ENCODE data around the gene KCND3. TPM values are rescaled to one million over a fixed set of nuclear protein-coding genes. Genes with fewer than 3 reads are reported as not detected.

Gene KCND3
- total and polyA plus RNA-seq, 5 donors, result 11.4 to 30.4 (median 26.9) TPM

- H3K27me3 ChIP-seq (ENCODE audit: control insufficient read depth, insufficient read depth), result no peaks in the 10 kb centered on the region
- peak overlapping the region; percentile 74 for H3K27ac ChIP-seq (ENCODE audit: low read length)
- peak; percentile 39 to 75 (median 70) for DNase-seq
- ATAC-seq, result no peak
- intact Hi-C loops (cut with DNase I), result loop anchor here in 2 of 4 donors (5.0 to 10.0 kb wide), 3 partner anchors 84 to 192 kb away; no protein-coding TSS in a partner anchor
- WGBS, result 2% methylated on average over 51 of the region's 51 CpGs
- H3K9me3 ChIP-seq (ENCODE audit: control insufficient read depth, low read length), result no peaks in the 10 kb centered on the region
- peak overlapping the region; percentile 62 for H3K4me3 ChIP-seq (ENCODE audit: low read length)
- H3K4me1 ChIP-seq (ENCODE audit: control insufficient read depth, insufficient read depth, low read length), result peaks cover 5% of the 10 kb centered on the region
Measured at GRCh38 chr1:111988743-111989453, 570 bp downstream of the KCND3 start.

- H3K9me3 ChIP-seq (ENCODE audit: control insufficient read depth, low read length), result no peaks in the 10 kb centered on the region
- H3K27ac ChIP-seq (ENCODE audit: low read length), result peak overlapping the region; percentile 74
- H3K27me3 ChIP-seq (ENCODE audit: control insufficient read depth, insufficient read depth), result no peaks in the 10 kb centered on the region
- ATAC-seq, result no peak
- peaks cover 5% of the 10 kb centered on the region for H3K4me1 ChIP-seq (ENCODE audit: control insufficient read depth, insufficient read depth, low read length)
- peak overlapping the region; percentile 62 for H3K4me3 ChIP-seq (ENCODE audit: low read length)
- WGBS, result 30% methylated on average over 8 of the region's 8 CpGs
- DNase-seq, result no peak
- intact Hi-C loops (cut with DNase I), result loop anchor here in 2 of 4 donors (5.0 to 10.0 kb wide), 3 partner anchors 84 to 191 kb away; no protein-coding TSS in a partner anchor
Measured at GRCh38 chr1:111988377-111988742, 1.1 kb downstream of the KCND3 start.

GRCh38 chr1:111987502-111987901 lies 2.0 kb downstream of the KCND3 start:
- no peak overlapping the region for H3K4me3 ChIP-seq (ENCODE audit: low read length)
- no peaks in the 10 kb centered on the region for H3K27me3 ChIP-seq (ENCODE audit: control insufficient read depth, insufficient read depth)
- ATAC-seq, result peak; percentile 46 to 63
- peaks cover 5% of the 10 kb centered on the region for H3K4me1 ChIP-seq (ENCODE audit: control insufficient read depth, insufficient read depth, low read length)
- DNase-seq, result peak; percentile 38 to 79 (median 79)
- peak overlapping the region; percentile 85 for H3K27ac ChIP-seq (ENCODE audit: low read length)
- H3K9me3 ChIP-seq (ENCODE audit: control insufficient read depth, low read length), result no peaks in the 10 kb centered on the region
- WGBS, result 59% methylated on average over 4 of the region's 4 CpGs
- intact Hi-C loops (cut with DNase I), result loop anchor here in 2 of 4 donors (5.0 to 10.0 kb wide), 3 partner anchors 83 to 190 kb away; no protein-coding TSS in a partner anchor

- Histone ChIP-seq H3K4me3 (ENCODE audit: low read length) (no peak overlapping the region), H3K9me3 (ENCODE audit: control insufficient read depth, low read length) (no peaks in the 10 kb centered on the region), H3K4me1 (ENCODE audit: control insufficient read depth, insufficient read depth, low read length) (peaks cover 6% of the 10 kb centered on the region), H3K27me3 (ENCODE audit: control insufficient read depth, insufficient read depth) (no peaks in the 10 kb centered on the region), H3K27ac (ENCODE audit: low read length) (no peak overlapping the region)
- DNase-seq (no peak), ATAC-seq (no peak)
- 81% methylated on average over 8 of the region's 8 CpGs for WGBS
- intact Hi-C loops (cut with DNase I), result loop anchor here in 1 of 4 donors (10.0 kb wide), 2 partner anchors 79 to 179 kb away; no protein-coding TSS in a partner anchor
Measured at GRCh38 chr1:111983500-111983899, 6.0 kb downstream of the KCND3 start.

GRCh38 chr1:111982428-111982827 lies 7.0 kb downstream of the KCND3 start:
- 95% methylated on average over 28 of the region's 28 CpGs for WGBS
- H3K9me3 ChIP-seq (ENCODE audit: control insufficient read depth, low read length), result no peaks in the 10 kb centered on the region
- no peak overlapping the region for H3K4me3 ChIP-seq (ENCODE audit: low read length)
- H3K27ac ChIP-seq (ENCODE audit: low read length), result no peak overlapping the region
- intact Hi-C loops (cut with DNase I), result loop anchor here in 1 of 4 donors (10.0 kb wide), 2 partner anchors 78 to 178 kb away; no protein-coding TSS in a partner anchor
- H3K4me1 ChIP-seq (ENCODE audit: control insufficient read depth, insufficient read depth, low read length), result peaks cover 8% of the 10 kb centered on the region
- no peak for ATAC-seq
- DNase-seq, result no peak
- no peaks in the 10 kb centered on the region for H3K27me3 ChIP-seq (ENCODE audit: control insufficient read depth, insufficient read depth)

- Histone ChIP-seq H3K4me1 (ENCODE audit: control insufficient read depth, insufficient read depth, low read length) (peaks cover 3% of the 10 kb centered on the region), H3K27ac (ENCODE audit: low read length) (no peak overlapping the region), H3K4me3 (ENCODE audit: low read length) (no peak overlapping the region), H3K9me3 (ENCODE audit: control insufficient read depth, low read length) (no peaks in the 10 kb centered on the region), H3K27me3 (ENCODE audit: control insufficient read depth, insufficient read depth) (no peaks in the 10 kb centered on the region)
- intact Hi-C loops (cut with DNase I), result loop anchor here in 1 of 4 donors (10.0 kb wide), 2 partner anchors 77 to 177 kb away; no protein-coding TSS in a partner anchor
- DNase-seq (no peak), ATAC-seq (no peak)
- 96% methylated on average over 37 of the region's 37 CpGs for WGBS
Measured at GRCh38 chr1:111981871-111982270, 7.6 kb downstream of the KCND3 start.

- intact Hi-C loops (cut with DNase I), result loop anchor here in 1 of 4 donors (10.0 kb wide), 2 partner anchors 76 to 176 kb away; no protein-coding TSS in a partner anchor
Measured at GRCh38 chr1:111981090-111981489, 8.4 kb downstream of the KCND3 start.

GRCh38 chr1:111980686-111981085 lies 8.8 kb downstream of the KCND3 start:
- no peaks in the 10 kb centered on the region for H3K9me3 ChIP-seq (ENCODE audit: control insufficient read depth, low read length)
- H3K4me1 ChIP-seq (ENCODE audit: control insufficient read depth, insufficient read depth, low read length), result peaks cover 3% of the 10 kb centered on the region
- H3K4me3 ChIP-seq (ENCODE audit: low read length), result no peak overlapping the region
- 77% methylated on average over 6 of the region's 6 CpGs for WGBS
- DNase-seq (no peak), ATAC-seq (no peak)
- no peaks in the 10 kb centered on the region for H3K27me3 ChIP-seq (ENCODE audit: control insufficient read depth, insufficient read depth)
- no peak overlapping the region for H3K27ac ChIP-seq (ENCODE audit: low read length)
- intact Hi-C loops (cut with DNase I), result loop anchor here in 1 of 4 donors (10.0 kb wide), 2 partner anchors 76 to 176 kb away; no protein-coding TSS in a partner anchor

More at GRCh38 chr1:111981090-111981489, 8.4 kb downstream of the KCND3 start:
- no peak overlapping the region for H3K27ac ChIP-seq (ENCODE audit: low read length)
- H3K9me3 ChIP-seq (ENCODE audit: control insufficient read depth, low read length), result no peaks in the 10 kb centered on the region
- H3K4me3 ChIP-seq (ENCODE audit: low read length), result no peak overlapping the region
- ATAC-seq (no peak), DNase-seq (no peak)
- H3K27me3 ChIP-seq (ENCODE audit: control insufficient read depth, insufficient read depth), result no peaks in the 10 kb centered on the region
- WGBS, result 63% methylated on average over 7 of the region's 7 CpGs
- H3K4me1 ChIP-seq (ENCODE audit: control insufficient read depth, insufficient read depth, low read length), result peaks cover 3% of the 10 kb centered on the region

GRCh38 chr1:111978695-111979094 lies 10.8 kb downstream of the KCND3 start:
- Histone ChIP-seq H3K27me3 (ENCODE audit: control insufficient read depth, insufficient read depth) (no peaks in the 10 kb centered on the region), H3K4me3 (ENCODE audit: low read length) (no peak overlapping the region), H3K9me3 (ENCODE audit: control insufficient read depth, low read length) (no peaks in the 10 kb centered on the region), H3K4me1 (ENCODE audit: control insufficient read depth, insufficient read depth, low read length) (peaks cover 3% of the 10 kb centered on the region), H3K27ac (ENCODE audit: low read length) (no peak overlapping the region)
- intact Hi-C loops (cut with DNase I), result no loop called here
- WGBS, result 36% methylated on average over 1 of the region's 1 CpG
- no peak for ATAC-seq
- no peak for DNase-seq

GRCh38 chr1:111977378-111977777 lies 12.1 kb downstream of the KCND3 start:
- no peak overlapping the region for H3K4me3 ChIP-seq (ENCODE audit: low read length)
- 73% methylated on average over 9 of the region's 9 CpGs for WGBS
- H3K27me3 ChIP-seq (ENCODE audit: control insufficient read depth, insufficient read depth), result no peaks in the 10 kb centered on the region
- H3K27ac ChIP-seq (ENCODE audit: low read length), result no peak overlapping the region
- DNase-seq (no peak), ATAC-seq (no peak)
- H3K9me3 ChIP-seq (ENCODE audit: control insufficient read depth, low read length), result no peaks in the 10 kb centered on the region
- H3K4me1 ChIP-seq (ENCODE audit: control insufficient read depth, insufficient read depth, low read length), result peaks cover 3% of the 10 kb centered on the region
- intact Hi-C loops (cut with DNase I), result no loop called here

GRCh38 chr1:111976842-111977241 lies 12.6 kb downstream of the KCND3 start:
- no peak for ATAC-seq
- Histone ChIP-seq H3K9me3 (ENCODE audit: control insufficient read depth, low read length) (no peaks in the 10 kb centered on the region), H3K27ac (ENCODE audit: low read length) (no peak overlapping the region), H3K4me3 (ENCODE audit: low read length) (no peak overlapping the region), H3K4me1 (ENCODE audit: control insufficient read depth, insufficient read depth, low read length) (peaks cover 3% of the 10 kb centered on the region), H3K27me3 (ENCODE audit: control insufficient read depth, insufficient read depth) (no peaks in the 10 kb centered on the region)
- DNase-seq, result no peak
- 27% methylated on average over 3 of the region's 3 CpGs for WGBS
- intact Hi-C loops (cut with DNase I), result no loop called here
